ENCODE results near the gene DIDO1.

DIDO1 gene

GRCh38 chr20:62916703-62917476 is 9.4 kb downstream of the DIDO1 start:
- Histone ChIP-seq H3K9ac (ENCODE audit: low read length) (no peak overlapping the region), H3K27ac (ENCODE audit: low read depth, low read length) (no peak overlapping the region), H3K4me1 (ENCODE audit: control insufficient read depth, insufficient read depth, low read length) (peaks cover 31% of the 10 kb centered on the region)

GRCh38 chr20:62914970-62915457 is 11.3 kb downstream of the DIDO1 start:
- Histone ChIP-seq H3K9ac (ENCODE audit: low read length) (no peak overlapping the region), H3K4me1 (ENCODE audit: control insufficient read depth, insufficient read depth, low read length) (peaks cover 23% of the 10 kb centered on the region), H3K27me3 (ENCODE audit: control insufficient read depth, insufficient read depth, low read length) (no peaks in the 10 kb centered on the region), H3K36me3 (ENCODE audit: control insufficient read depth, insufficient read depth, low read length) (peaks cover 14% of the 10 kb centered on the region), H3K27ac (ENCODE audit: low read depth, low read length) (no peak overlapping the region), H3K4me3 (ENCODE audit: low read length) (peak overlapping the region; percentile 28)

More at GRCh38 chr20:62916703-62917476, 9.4 kb downstream of the DIDO1 start:
- H3K4me3 ChIP-seq (ENCODE audit: low read length), result no peak overlapping the region
- peaks cover 2% of the 10 kb centered on the region for H3K36me3 ChIP-seq (ENCODE audit: control insufficient read depth, insufficient read depth, low read length)
- H3K27me3 ChIP-seq (ENCODE audit: control insufficient read depth, insufficient read depth, low read length), result no peaks in the 10 kb centered on the region

- Histone ChIP-seq H3K27me3 (ENCODE audit: control insufficient read depth, insufficient read depth, low read length) (no peaks in the 10 kb centered on the region), H3K9ac (ENCODE audit: low read length) (no peak overlapping the region), H3K36me3 (ENCODE audit: control insufficient read depth, insufficient read depth, low read length) (peaks cover 17% of the 10 kb centered on the region), H3K4me1 (ENCODE audit: control insufficient read depth, insufficient read depth, low read length) (peaks cover 21% of the 10 kb centered on the region), H3K27ac (ENCODE audit: low read depth, low read length) (no peak overlapping the region), H3K4me3 (ENCODE audit: low read length) (no peak overlapping the region)
These were observed 11.9 kb downstream of the DIDO1 start for GRCh38 chr20:62914436-62914835.

- no peak overlapping the region for H3K4me3 ChIP-seq (ENCODE audit: low read length)
- no peak overlapping the region for H3K27ac ChIP-seq (ENCODE audit: low read depth, low read length)
- H3K9ac ChIP-seq (ENCODE audit: low read length), result no peak overlapping the region
- H3K4me1 ChIP-seq (ENCODE audit: control insufficient read depth, insufficient read depth, low read length), result peaks cover 18% of the 10 kb centered on the region
- peaks cover 29% of the 10 kb centered on the region for H3K36me3 ChIP-seq (ENCODE audit: control insufficient read depth, insufficient read depth, low read length)
- no peaks in the 10 kb centered on the region for H3K27me3 ChIP-seq (ENCODE audit: control insufficient read depth, insufficient read depth, low read length)
These were observed 13.2 kb downstream of the DIDO1 start for GRCh38 chr20:62913043-62913630.

- Histone ChIP-seq H3K4me3 (ENCODE audit: low read length) (no peak overlapping the region), H3K36me3 (ENCODE audit: control insufficient read depth, insufficient read depth, low read length) (peaks cover 40% of the 10 kb centered on the region), H3K9ac (ENCODE audit: low read length) (no peak overlapping the region), H3K27me3 (ENCODE audit: control insufficient read depth, insufficient read depth, low read length) (no peaks in the 10 kb centered on the region), H3K4me1 (ENCODE audit: control insufficient read depth, insufficient read depth, low read length) (peaks cover 9% of the 10 kb centered on the region), H3K27ac (ENCODE audit: low read depth, low read length) (no peak overlapping the region)
These were observed 14.5 kb downstream of the DIDO1 start for GRCh38 chr20:62911701-62912280.

- Histone ChIP-seq H3K27me3 (ENCODE audit: control insufficient read depth, insufficient read depth, low read length) (no peaks in the 10 kb centered on the region), H3K9ac (ENCODE audit: low read length) (no peak overlapping the region), H3K36me3 (ENCODE audit: control insufficient read depth, insufficient read depth, low read length) (peaks cover 49% of the 10 kb centered on the region), H3K27ac (ENCODE audit: low read depth, low read length) (no peak overlapping the region), H3K4me3 (ENCODE audit: low read length) (no peak overlapping the region), H3K4me1 (ENCODE audit: control insufficient read depth, insufficient read depth, low read length) (peaks cover 6% of the 10 kb centered on the region)
These were observed 15.4 kb downstream of the DIDO1 start for GRCh38 chr20:62910777-62911497.

- no peak overlapping the region for H3K27ac ChIP-seq (ENCODE audit: low read depth, low read length)
- peaks cover 6% of the 10 kb centered on the region for H3K4me1 ChIP-seq (ENCODE audit: control insufficient read depth, insufficient read depth, low read length)
- H3K36me3 ChIP-seq (ENCODE audit: control insufficient read depth, insufficient read depth, low read length), result peaks cover 55% of the 10 kb centered on the region
- H3K9ac ChIP-seq (ENCODE audit: low read length), result no peak overlapping the region
- no peaks in the 10 kb centered on the region for H3K27me3 ChIP-seq (ENCODE audit: control insufficient read depth, insufficient read depth, low read length)
- no peak overlapping the region for H3K4me3 ChIP-seq (ENCODE audit: low read length)
These were observed 16.0 kb downstream of the DIDO1 start for GRCh38 chr20:62910217-62910766.

GRCh38 chr20:62908971-62909791 is 17.1 kb downstream of the DIDO1 start:
- Histone ChIP-seq H3K4me1 (ENCODE audit: control insufficient read depth, insufficient read depth, low read length) (no peaks in the 10 kb centered on the region), H3K4me3 (ENCODE audit: low read length) (no peak overlapping the region), H3K36me3 (ENCODE audit: control insufficient read depth, insufficient read depth, low read length) (peaks cover 64% of the 10 kb centered on the region), H3K9ac (ENCODE audit: low read length) (no peak overlapping the region), H3K27me3 (ENCODE audit: control insufficient read depth, insufficient read depth, low read length) (no peaks in the 10 kb centered on the region), H3K27ac (ENCODE audit: low read depth, low read length) (no peak overlapping the region)

- no peaks in the 10 kb centered on the region for H3K4me1 ChIP-seq (ENCODE audit: control insufficient read depth, insufficient read depth, low read length)
- no peaks in the 10 kb centered on the region for H3K27me3 ChIP-seq (ENCODE audit: control insufficient read depth, insufficient read depth, low read length)
- H3K9ac ChIP-seq (ENCODE audit: low read length), result no peak overlapping the region
- no peak overlapping the region for H3K4me3 ChIP-seq (ENCODE audit: low read length)
- H3K36me3 ChIP-seq (ENCODE audit: control insufficient read depth, insufficient read depth, low read length), result peaks cover 68% of the 10 kb centered on the region
- H3K27ac ChIP-seq (ENCODE audit: low read depth, low read length), result no peak overlapping the region
These were observed 18.7 kb downstream of the DIDO1 start for GRCh38 chr20:62907384-62908317.

GRCh38 chr20:62906647-62907375 is 19.5 kb downstream of the DIDO1 start:
- Histone ChIP-seq H3K4me1 (ENCODE audit: control insufficient read depth, insufficient read depth, low read length) (no peaks in the 10 kb centered on the region), H3K9ac (ENCODE audit: low read length) (no peak overlapping the region), H3K4me3 (ENCODE audit: low read length) (no peak overlapping the region), H3K27ac (ENCODE audit: low read depth, low read length) (no peak overlapping the region), H3K36me3 (ENCODE audit: control insufficient read depth, insufficient read depth, low read length) (peaks cover 65% of the 10 kb centered on the region), H3K27me3 (ENCODE audit: control insufficient read depth, insufficient read depth, low read length) (no peaks in the 10 kb centered on the region)

Data from rectal smooth muscle tissue (tissue), 1 donor.